SU-DHL-6 (cell line): ENCODE measurements around the gene SEZ6.

Source experiments
- H2AFZ ChIP-seq: fragments of 200-600 bp; sonication (generic); 2 replicates; pipeline ENCODE4 v1.6.1; 2014; ENCODE audit warnings: low read depth, mild to moderate bottlenecking, moderate library complexity, mixed read lengths, antibody characterized with exemption, low read length; ENCODE audit not compliant: severe bottlenecking
- H3F3A ChIP-seq: fragments of 200-600 bp; shearing (Covaris generic); 2 replicates; pipeline ENCODE4 v1.6.0; 2016; ENCODE audit warnings: antibody characterized with exemption, mild to moderate bottlenecking; ENCODE audit not compliant: insufficient read depth
- H3K27ac ChIP-seq: fragments of 200-600 bp; sonication (generic); 2 replicates; pipeline ENCODE4 v1.5.1; 2016; ENCODE audit warnings: low read depth, mild to moderate bottlenecking, low read length, moderate library complexity, mixed read lengths
- H3K27me3 ChIP-seq: fragments of 200-600 bp; sonication (generic), shearing (Covaris generic); 2 replicates; pipeline ENCODE4 v1.6.0; 2014; ENCODE audit warnings: mild to moderate bottlenecking, low read length
- H3K36me3 ChIP-seq: fragments of 200-600 bp; sonication (generic); 2 replicates; pipeline ENCODE4 v1.6.1; 2014; ENCODE audit warnings: mild to moderate bottlenecking, low read length, mixed read lengths
- H3K4me2 ChIP-seq: fragments of 300-600, 200-600 bp; shearing (Covaris generic), sonication (generic); 2 replicates; pipeline ENCODE4 v1.6.0; 2014; ENCODE audit warnings: low read length, low read depth, mild to moderate bottlenecking; ENCODE audit not compliant: poor library complexity, severe bottlenecking
- H3K4me3 ChIP-seq: fragments of 200-600 bp; sonication (generic); 2 replicates; pipeline ENCODE4 v1.5.1; 2014; ENCODE audit warnings: antibody characterized with exemption, low read length, mild to moderate bottlenecking, mixed read lengths; ENCODE audit not compliant: insufficient read depth, poor library complexity, severe bottlenecking
- H3K79me2 ChIP-seq: fragments of 200-600 bp; sonication (generic); 2 replicates; pipeline ENCODE4 v1.6.1; 2014; ENCODE audit warnings: mild to moderate bottlenecking, low read length, moderate library complexity; ENCODE audit not compliant: insufficient read depth
- H3K9ac ChIP-seq: fragments of 200-600 bp; sonication (generic); 2 replicates; pipeline ENCODE4 v1.7.0; 2014; ENCODE audit warnings: mild to moderate bottlenecking, low read length
- H3K9me2 ChIP-seq: fragments of 200-600 bp; sonication (generic); replicated peaks from 2 replicates; pipeline ENCODE4 v1.6.1; 2014; ENCODE audit warnings: low read length; ENCODE audit not compliant: insufficient read depth
- H3K9me3 ChIP-seq: fragments of 200-600 bp; sonication (generic); 2 replicates; pipeline ENCODE4 v1.6.1; 2014; ENCODE audit warnings: low read length, mixed read lengths; ENCODE audit not compliant: insufficient read depth
- H4K20me1 ChIP-seq: fragments of 200-600 bp; sonication (generic); 2 replicates; pipeline ENCODE4 v1.6.1; 2014; ENCODE audit warnings: low read depth, mild to moderate bottlenecking, antibody characterized with exemption, low read length, moderate library complexity, mixed read lengths
- CTCF ChIP-seq: fragments of 200-600 bp; sonication (generic); IDR thresholded peaks from one replicate; pipeline ENCODE4 v1.5.1; 2017; ENCODE audit warnings: antibody characterized with exemption, mild to moderate bottlenecking, low read length, moderate library complexity; ENCODE audit not compliant: insufficient read depth, poor library complexity, severe bottlenecking
- EZH2phosphoT487 ChIP-seq: fragments of 200-600 bp; sonication (generic), shearing (Covaris generic); conservative IDR thresholded peaks from 2 replicates; pipeline ENCODE4 v1.6.1; 2018; ENCODE audit warnings: mild to moderate bottlenecking, antibody characterized with exemption, low read length, moderate library complexity, mixed read lengths

Gene SEZ6

GRCh38 chr17:28946239-28946638 is 59.6 kb downstream of the SEZ6 start:
- Histone ChIP-seq H3K4me2 (peak overlapping the region; percentile 20), H3F3A (peaks cover 7% of the 10 kb centered on the region; the same call in 1 of the 2 replicates), H3K36me3 (peaks cover 13% of the 10 kb centered on the region), H3K27ac (peak overlapping the region; percentile 10; the same call in 1 of the 2 replicates), H3K9ac (no peak overlapping the region), H3K9me2 (no peaks in the 10 kb centered on the region), H3K4me3 (no peak overlapping the region), H4K20me1 (peaks cover 25% of the 10 kb centered on the region; the same call in 1 of the 2 replicates), H3K9me3 (no peaks in the 10 kb centered on the region), H2AFZ (no peak overlapping the region), H3K79me2 (peaks cover 99% of the 10 kb centered on the region), H3K27me3 (no peaks in the 10 kb centered on the region)
- no peak for TF ChIP-seq CTCF
- TF ChIP-seq EZH2phosphoT487, result no peak

- no peak for TF ChIP-seq EZH2phosphoT487
- no peak for TF ChIP-seq CTCF
- no peak overlapping the region for H3K9ac ChIP-seq
- H2AFZ ChIP-seq, result no peak overlapping the region
- H3K79me2 ChIP-seq, result peaks cover 99% of the 10 kb centered on the region
- no peaks in the 10 kb centered on the region for H3K9me2 ChIP-seq
- H3K36me3 ChIP-seq, result peaks cover 13% of the 10 kb centered on the region
- no peak overlapping the region for H3K4me3 ChIP-seq
- H3K9me3 ChIP-seq, result no peaks in the 10 kb centered on the region
- H4K20me1 ChIP-seq, result peaks cover 28% of the 10 kb centered on the region; the same call in 1 of the 2 replicates
- H3K27ac ChIP-seq, result no peak overlapping the region
- peak overlapping the region; percentile 1 for H3K4me2 ChIP-seq
- H3F3A ChIP-seq, result peaks cover 3% of the 10 kb centered on the region; the same call in 1 of the 2 replicates
- no peaks in the 10 kb centered on the region for H3K27me3 ChIP-seq
Observed at GRCh38 chr17:28944862-28945741, 60.7 kb downstream of the SEZ6 start.

- Histone ChIP-seq H3K27me3 (no peaks in the 10 kb centered on the region), H3K4me2 (no peak overlapping the region), H3K27ac (no peak overlapping the region), H3K36me3 (peaks cover 13% of the 10 kb centered on the region), H3K79me2 (peaks cover 99% of the 10 kb centered on the region), H3K9ac (no peak overlapping the region), H3K9me3 (no peaks in the 10 kb centered on the region), H2AFZ (no peak overlapping the region), H3K4me3 (no peak overlapping the region), H3F3A (no peaks in the 10 kb centered on the region), H3K9me2 (no peaks in the 10 kb centered on the region), H4K20me1 (peaks cover 35% of the 10 kb centered on the region)
- TF ChIP-seq CTCF (no peak), EZH2phosphoT487 (no peak)
Observed at GRCh38 chr17:28944343-28944742, 61.5 kb downstream of the SEZ6 start.
